C4-2B (cell line): ENCODE data around the gene ALDH1A2.

Source experiments
- H3K27ac ChIP-seq: fragments of 450-650 bp; 2 replicates; pipeline ENCODE4 v1.5.1; 2017
- CTCF ChIP-seq: fragments of 450-650 bp; conservative IDR thresholded peaks from 2 replicates; pipeline ENCODE4 v1.5.1; 2017; ENCODE audit warnings: mild to moderate bottlenecking
- ZFX ChIP-seq: fragments of 450-650 bp; IDR thresholded peaks from 2 replicates; pipeline ENCODE4 v1.6.1; 2017

The ALDH1A2 gene

DNA sequence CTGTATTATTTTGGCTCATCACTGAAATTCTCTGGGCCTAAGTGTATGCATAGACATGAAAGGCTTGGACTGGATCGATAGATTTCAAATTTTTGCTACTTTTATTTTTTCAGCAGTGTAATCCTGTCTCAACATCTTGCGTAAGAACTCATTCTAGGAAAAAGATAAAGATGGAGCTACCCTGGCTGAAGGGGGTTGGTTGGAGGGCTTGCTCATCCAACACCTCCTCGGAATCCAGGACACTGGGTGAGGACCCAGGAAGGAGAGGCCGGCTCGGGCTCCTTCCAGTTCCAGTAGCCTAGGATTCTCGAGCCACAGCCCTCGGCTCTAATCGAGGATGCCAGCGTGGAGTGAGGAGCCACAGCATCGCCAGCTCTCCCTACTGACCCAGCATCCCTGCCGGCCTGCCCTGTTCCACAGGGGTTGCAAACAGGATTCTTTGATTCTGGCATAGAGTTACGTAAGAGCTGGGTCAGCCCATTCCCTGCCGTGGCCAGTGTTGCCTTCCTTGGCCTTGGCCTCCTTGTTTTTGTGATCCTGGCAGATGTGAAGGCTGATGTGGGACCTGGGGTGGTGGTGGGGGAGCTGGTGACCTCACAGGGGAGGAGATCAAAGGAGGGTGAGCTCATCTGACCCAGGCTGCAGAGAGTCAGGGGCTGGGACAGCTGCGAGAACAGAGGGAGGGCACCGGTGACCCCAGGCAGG is 149.5 kb downstream of the ALDH1A2 start:
- no peak for TF ChIP-seq CTCF
- no peak for TF ChIP-seq ZFX
- no peak overlapping the region for H3K27ac ChIP-seq

GRCh38 chr15:57914350-57915055 is 151.0 kb downstream of the ALDH1A2 start:
- TF ChIP-seq CTCF (no peak), ZFX (no peak)
- peak overlapping the region; percentile 4 for H3K27ac ChIP-seq

GRCh38 chr15:57911247-57911646 is 154.3 kb downstream of the ALDH1A2 start:
- H3K27ac ChIP-seq: no peak overlapping the region
- TF ChIP-seq CTCF (no peak), ZFX (no peak)

GRCh38 chr15:57910672-57911071 is 154.8 kb downstream of the ALDH1A2 start:
- no peak overlapping the region for H3K27ac ChIP-seq
- no peak for TF ChIP-seq CTCF
- no peak for TF ChIP-seq ZFX

GRCh38 chr15:57909388-57909787 is 156.1 kb downstream of the ALDH1A2 start:
- H3K27ac ChIP-seq: no peak overlapping the region
- TF ChIP-seq ZFX (no peak), CTCF (no peak)

DNA sequence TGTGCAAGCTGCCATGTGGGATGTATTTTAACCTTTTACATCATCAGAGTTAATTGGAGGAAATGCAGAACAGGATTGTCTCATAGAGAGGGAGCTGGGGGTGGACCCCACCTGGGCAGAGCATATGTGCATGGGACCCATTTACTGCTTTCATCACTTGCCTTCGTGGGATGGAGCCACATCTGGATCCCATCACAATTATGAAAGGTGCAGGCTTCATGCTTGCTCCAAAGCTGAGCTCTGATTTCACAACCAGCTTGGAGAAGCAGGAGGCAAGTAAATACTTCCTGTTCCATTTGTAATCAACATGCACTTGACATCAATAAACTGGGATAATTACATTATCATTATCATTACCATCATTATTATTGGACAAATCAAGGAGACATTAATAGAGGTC is 161.9 kb downstream of the ALDH1A2 start:
- H3K27ac ChIP-seq: no peak overlapping the region

More for the DNA sequence above, 161.9 kb downstream of the ALDH1A2 start:
- TF ChIP-seq ZFX (no peak), CTCF (no peak)
